ENCODE data around the gene MCM3.

MCM3 gene

GRCh38 chr6:52284460-52285176, at the start of gene MCM3:
Gene MCM3, minus strand, starts transcription at chr6:52284742. Its CDS starts 68 bp downstream, at chr6:52284674.
- peak; percentile 98 for DNase-seq

GRCh38 chr6:52333840-52334200, 49.3 kb upstream of the MCM3 start:
- no peak for DNase-seq

GRCh38 chr6:52331793-52332457, 47.4 kb upstream of the MCM3 start:
- DNase-seq = no peak

- no peak for DNase-seq
These were observed 45.9 kb upstream of the MCM3 start for GRCh38 chr6:52330470-52330869.

- no peak for DNase-seq
These were observed 44.2 kb upstream of the MCM3 start for GRCh38 chr6:52328729-52329128.

- DNase-seq = no peak
These were observed 43.7 kb upstream of the MCM3 start for GRCh38 chr6:52328303-52328662.

GRCh38 chr6:52326540-52327364, 42.2 kb upstream of the MCM3 start:
- no peak for DNase-seq

- DNase-seq = no peak
These were observed 41.3 kb upstream of the MCM3 start for GRCh38 chr6:52325695-52326471.

DNA sequence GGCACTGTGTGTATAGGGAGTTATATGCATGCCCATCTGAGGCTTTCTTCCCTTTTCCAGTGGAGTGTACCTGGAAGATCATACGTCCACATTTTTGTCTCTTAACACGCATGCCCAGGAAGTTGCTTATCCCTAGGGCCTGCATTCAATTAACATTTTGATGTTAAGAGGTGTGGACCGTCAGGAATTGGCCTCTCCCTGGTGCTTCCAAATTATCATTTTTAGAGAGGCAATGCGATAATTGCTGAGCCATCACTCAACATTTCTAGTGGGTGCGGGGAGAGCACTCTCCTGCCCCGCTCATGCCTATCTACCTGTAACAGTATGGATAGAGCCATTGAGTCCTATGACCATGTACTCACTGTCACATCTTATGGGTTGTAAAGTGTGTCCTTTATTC, 39.6 kb upstream of the MCM3 start:
- DNase-seq = no peak

DNA sequence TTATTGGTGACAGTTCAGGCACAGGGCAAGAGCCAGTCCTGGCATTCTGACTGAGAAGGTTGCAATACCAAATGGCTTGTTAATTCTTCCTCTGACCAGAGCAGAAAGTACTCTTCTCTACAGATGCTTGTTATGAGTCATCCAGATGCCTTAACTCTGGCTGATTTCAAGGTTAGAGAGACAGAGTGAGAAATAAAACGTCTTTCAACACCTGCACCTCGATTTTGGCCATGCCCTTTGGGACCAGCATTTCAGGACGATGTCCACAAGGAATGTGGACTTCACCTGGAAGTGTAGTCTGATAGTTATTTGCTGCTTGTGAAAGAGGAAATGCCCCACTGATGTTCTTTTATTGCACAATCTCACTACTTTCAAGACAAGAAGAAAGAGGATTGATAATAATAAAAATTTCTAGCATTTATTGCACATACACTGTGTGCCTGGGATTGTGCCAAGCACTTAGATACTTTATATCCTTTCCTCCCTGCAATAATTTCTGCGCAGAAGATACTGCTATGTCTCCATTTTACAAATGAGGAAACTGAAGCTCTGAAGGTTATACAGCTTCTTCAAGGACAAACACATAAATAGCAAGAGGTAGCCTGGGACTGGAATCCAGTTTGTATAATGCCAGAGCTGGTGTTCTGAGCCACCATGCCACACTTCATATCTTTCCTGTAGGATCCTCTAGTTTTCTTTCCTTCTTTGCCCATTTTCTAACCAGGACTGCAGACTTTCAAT, 33.5 kb upstream of the MCM3 start:
- no peak for DNase-seq

GRCh38 chr6:52317211-52317610, 32.7 kb upstream of the MCM3 start:
- no peak for DNase-seq

- DNase-seq = no peak
These were observed 30.2 kb upstream of the MCM3 start for GRCh38 chr6:52314752-52315151.

GRCh38 chr6:52312461-52312860, 27.9 kb upstream of the MCM3 start:
- no peak for DNase-seq

GRCh38 chr6:52310932-52311331, 26.4 kb upstream of the MCM3 start:
- no peak for DNase-seq

DNA sequence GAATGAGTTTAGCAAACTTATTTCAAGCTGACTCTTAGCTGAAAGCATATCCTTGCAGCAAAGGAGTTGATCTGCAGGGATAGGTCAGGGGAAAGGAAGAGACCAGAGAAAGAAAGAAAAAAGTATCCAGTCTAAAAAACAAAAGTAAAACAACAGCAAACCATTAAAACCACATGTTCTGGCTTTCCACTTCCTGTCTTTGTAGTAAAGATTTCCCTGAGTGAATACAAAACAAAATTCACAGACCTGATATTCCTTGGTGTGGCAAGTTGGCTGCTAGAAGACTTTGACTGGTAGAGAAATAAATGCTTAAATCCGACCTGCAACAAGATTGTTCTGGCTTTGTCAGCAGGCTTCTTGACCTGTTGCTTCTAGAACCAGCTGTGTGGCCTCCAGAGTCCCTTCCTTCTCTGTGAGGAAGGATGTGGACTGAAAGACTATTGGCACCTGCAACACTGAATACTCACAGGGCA, 23.4 kb upstream of the MCM3 start:
- DNase-seq = no peak

DNA sequence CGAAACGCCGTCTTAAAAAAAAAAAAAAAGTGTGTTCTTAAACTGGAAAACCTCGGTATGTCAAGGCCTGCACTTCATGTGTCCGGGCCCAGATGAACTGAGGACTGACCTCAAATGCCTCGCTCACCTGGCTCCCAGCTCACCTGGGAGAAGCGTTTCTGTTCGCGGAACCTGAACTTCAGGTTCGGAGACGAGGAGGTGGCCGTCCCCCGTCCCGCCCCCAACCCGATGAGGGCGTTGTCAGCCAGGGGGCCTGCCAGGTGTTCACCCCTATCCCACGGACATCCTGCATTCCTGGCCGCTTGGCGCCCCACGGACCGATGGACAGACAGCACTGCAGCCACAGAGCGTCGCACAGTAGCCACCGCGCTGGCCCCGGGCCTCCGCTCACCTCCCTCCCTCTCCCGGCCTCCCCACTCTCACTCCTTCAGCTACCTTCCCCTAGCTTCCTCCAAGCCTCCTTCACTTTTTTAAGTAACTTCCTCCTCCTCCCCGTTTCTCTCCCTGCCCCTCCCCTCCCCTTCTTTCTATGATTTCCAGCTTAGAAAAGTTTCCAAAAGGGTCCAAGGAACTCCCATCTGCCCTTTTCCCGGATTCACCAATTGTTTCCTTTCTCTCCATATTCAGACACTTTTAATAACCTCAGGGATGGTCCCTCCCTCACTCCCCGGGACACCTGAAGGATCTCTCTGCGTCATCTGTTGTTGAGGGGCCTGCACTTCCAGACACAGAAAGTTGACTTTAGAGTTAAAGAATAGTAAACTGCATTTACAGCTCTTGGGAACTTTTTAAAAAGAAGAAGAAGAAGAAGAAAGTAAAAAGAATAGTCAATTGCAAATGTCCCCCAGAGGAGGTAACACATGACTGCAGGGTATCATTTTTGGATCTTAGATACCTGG, 22.7 kb upstream of the MCM3 start:
- no peak for DNase-seq

GRCh38 chr6:52305948-52306767, 21.6 kb upstream of the MCM3 start:
- DNase-seq = no peak

DNA sequence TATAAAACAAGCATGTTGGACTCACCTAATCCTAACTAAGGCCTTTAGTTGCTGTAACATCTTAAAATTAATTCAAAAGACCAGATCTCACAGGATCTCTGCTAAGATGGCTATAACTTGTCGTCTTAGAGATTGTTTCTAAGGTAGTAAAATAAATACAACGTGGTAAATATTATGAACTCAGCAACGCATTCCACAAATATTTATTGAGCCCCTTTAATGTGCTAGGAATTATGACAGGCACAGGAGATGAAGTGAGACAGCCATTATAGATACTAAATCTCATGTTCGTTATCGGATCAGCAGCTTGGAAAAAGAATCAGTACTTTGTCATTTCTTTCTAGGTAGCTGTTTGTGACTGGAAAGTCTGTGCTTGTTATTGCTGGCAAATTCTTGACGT, 20.9 kb upstream of the MCM3 start:
- DNase-seq = no peak

GRCh38 chr6:52304983-52305390, 20.4 kb upstream of the MCM3 start:
- DNase-seq = no peak

DNA sequence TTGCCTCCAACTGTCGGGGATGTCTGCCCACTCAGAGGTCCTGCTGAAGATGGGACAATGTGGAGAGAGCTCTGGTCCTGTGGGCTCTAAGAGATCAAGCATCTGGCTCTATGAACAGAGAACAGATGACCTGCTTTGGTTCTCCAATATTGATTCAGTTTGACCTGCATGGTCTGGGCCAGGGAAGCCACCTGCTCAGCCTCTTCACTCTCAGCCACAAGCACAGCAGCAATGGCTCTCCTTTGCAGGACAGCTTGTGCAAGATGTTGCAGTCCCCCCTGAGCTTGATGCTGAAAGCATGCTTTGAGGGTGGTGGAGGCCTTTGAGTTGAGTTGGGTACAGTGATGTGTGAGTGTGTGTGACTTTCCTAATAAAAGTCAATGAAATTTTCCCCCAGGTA, 18.6 kb upstream of the MCM3 start:
- no peak for DNase-seq
